HG03565 (cell line): ENCODE results near the gene ATG7.

Experiments
- ATAC-seq: cut with Tn5 transposase; IDR thresholded peaks from one replicate; pipeline ENCODE4 v1.9.1; 2021; ENCODE audit warnings: mild to moderate bottlenecking, moderate library complexity; ENCODE audit not compliant: unreplicated experiment

ATG7 gene

DNA sequence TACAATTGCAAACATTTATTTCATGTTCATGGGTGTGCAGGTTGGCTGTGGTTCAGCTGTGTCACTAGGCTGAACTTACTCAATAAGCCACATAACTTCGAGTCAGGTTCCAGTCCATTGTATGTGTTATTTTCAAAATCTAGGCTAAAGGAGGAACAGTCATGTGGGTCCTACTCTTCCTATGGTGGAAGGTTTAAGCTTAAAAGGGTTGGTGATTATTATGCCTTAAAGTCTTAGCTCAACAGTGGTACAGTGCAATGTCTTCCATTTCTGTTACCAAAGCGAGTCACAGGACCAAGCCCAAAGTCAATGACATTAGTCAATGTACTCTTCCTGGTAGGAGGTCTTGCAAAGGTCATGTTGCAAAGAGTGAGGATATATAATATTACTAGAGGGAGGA is 78.2 kb downstream of the ATG7 start:
- no peak for ATAC-seq

DNA sequence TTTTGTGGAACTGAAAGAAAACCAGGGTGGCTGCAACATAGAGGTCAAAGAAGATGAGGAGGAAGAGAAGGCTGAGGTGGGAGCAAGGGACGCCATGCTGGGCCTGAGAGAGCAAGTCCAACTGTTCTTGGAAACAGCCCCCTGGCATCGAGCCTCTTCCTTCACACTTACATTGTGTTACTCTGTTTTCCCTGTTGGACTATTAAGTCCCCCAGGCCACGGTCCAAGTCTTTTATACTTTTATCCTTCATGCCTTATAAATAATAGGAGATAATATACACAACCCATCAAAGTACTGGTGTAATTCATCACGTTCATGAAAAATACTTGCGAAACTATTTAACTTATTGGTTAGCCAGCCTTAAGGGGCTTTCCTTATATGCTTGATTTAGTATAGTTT is 79.3 kb downstream of the ATG7 start:
- ATAC-seq = no peak

DNA sequence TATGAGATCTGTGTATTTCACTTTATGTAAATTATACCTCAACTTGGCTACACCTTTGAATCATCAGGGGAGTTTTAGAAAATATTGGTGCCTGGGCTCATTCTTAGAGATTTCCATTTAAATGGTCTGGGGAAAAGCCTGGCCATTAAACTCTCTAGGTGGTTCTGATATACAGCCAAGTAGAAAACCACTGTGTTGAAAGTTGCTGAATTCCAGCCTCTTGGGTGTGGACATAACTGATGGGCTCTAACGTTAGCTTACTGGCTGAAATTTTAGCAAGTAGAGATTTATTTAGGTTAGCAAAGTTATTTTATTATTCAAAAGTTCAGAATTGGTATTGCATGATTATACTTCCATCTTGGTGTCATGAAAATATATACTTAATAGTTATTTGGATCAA is 84.1 kb downstream of the ATG7 start:
- no peak for ATAC-seq

DNA sequence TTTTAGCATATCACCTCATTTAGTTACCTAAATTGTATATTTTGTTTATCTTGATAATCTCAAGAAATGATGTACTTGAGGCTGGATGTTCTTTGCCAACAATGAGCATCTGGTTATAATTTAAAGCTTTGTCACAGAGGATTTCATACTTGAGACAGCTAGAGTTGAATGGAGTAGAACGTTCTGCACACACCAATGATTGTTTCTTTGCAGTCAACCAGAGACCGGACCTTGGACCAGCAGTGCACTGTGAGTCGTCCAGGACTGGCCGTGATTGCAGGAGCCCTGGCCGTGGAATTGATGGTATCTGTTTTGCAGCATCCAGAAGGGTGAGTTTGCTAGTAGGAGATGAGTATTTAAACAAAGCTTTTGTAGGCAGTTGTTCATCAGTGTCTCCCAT is 90.4 kb downstream of the ATG7 start:
- no peak for ATAC-seq

DNA sequence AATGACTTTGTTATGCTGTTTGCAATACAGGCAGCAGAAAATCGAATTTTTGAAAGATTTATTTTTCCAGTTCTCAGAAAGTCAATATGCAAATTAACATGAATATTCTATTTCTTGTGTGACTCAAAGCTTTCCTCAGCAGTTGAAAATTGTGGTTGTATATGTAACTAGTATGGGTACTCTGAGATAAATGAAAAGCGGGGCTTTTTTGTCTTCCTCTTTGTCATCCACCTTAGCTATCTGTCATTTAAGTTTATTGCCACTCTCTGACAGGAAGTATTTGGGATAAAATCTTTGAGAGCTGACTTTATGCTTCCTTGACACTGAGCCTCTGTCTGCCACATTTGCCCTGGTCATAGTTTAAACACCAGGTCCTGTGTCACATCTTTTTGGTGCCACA is 91.5 kb downstream of the ATG7 start:
- no peak for ATAC-seq

DNA sequence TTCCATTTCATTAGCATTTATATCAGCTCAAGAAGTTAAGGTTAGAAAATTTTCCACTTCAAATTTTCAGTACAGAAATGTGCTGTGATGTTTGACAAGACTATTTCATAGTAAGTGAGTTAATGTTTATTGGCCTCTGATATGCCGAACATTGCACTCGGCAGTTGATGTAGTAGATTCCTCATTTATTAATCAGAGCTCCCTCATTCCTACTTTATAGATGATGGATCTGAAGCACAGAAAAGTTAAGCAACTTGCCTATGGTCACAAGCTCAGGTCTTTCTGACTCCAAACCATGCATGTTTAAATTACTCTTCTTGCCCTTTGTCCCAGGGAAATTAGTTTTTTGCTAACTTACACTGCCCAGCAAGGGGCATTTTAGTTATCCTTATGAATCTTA is 92.0 kb downstream of the ATG7 start:
- ATAC-seq = no peak

DNA sequence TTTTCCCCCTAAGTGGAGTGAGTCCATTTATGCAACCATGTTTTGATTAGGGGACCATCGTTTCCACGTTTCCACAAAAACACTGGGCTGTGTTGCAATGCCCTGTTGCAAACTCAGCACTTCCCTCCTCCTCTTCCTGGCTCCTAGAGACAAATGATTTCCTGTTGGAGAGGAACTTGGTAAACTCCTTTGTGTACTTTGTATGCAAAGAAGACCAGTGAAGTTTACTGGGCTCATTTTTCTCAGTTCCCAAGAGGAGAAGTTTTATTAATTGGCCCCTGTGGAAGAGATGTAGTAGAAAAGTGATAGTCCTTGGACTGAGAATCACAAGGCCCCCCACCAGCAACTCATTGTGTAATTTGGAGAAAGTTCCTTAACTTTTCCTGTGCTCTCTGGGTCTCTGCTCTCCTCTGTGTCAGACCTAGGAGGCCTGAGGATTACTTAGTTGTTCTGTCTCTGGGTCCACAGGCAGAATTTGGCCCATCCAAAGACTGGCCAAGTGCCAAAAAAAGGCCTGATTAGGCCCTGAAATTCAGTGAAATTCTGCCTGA is 95.0 kb downstream of the ATG7 start:
- ATAC-seq = no peak

DNA sequence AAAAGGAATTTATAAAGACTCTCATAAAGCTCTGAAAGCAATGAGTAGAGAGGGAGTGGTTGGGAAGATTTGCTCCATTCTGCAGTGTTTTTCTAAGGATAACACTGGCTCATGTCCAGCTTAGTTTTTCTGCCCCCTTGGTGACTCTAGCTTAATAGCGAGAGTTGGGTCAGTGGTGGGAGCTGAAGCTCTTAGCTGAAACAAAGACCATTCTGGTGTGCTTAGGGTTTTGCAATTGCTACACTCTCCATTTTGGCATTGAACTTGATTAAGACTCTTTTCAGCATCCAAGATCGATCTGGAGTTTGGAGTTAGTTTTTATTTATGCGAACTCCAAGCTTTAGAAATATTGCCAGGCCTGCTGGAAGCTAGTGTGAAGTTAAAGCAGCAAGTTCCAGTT is 98.0 kb downstream of the ATG7 start:
- no peak for ATAC-seq

DNA sequence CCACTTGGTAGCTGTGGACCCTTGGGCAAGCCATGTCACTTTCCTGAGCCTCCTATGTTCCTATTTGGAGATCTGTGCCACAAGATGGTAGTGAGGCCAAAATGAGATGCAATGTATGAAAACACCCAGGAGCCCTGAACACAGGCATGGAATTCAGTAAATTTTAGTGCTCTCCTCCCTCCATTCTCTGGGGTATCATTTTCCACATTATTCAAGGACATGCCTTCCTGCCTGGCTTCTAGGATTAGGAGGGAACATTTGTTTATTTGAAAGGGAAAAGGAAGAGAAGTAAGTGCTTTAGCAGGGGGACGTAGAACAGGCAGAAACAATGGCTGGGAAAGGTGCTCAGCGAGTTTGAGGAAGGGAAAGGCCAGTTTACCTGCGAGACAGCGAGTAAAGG is 98.8 kb downstream of the ATG7 start:
- no peak for ATAC-seq

DNA sequence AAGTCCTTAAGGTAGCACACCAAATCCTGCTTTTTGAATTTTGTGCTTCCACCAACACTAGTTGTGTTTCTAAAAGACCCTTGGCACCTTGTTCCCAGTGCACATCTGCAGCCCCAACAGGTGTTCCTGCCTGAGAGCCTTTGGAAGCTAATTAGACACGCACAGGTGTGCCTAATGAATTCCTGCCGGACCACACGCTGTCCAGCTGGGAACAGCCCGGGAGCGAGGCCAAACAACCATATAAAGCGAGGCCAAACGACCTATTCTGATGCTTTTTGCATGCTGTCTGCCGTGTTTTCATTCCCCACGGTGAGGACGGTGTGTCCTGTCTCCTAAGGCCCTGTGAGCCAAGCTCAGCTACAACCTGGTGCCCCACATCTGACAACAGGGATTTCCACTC is 99.5 kb downstream of the ATG7 start:
- ATAC-seq = no peak

DNA sequence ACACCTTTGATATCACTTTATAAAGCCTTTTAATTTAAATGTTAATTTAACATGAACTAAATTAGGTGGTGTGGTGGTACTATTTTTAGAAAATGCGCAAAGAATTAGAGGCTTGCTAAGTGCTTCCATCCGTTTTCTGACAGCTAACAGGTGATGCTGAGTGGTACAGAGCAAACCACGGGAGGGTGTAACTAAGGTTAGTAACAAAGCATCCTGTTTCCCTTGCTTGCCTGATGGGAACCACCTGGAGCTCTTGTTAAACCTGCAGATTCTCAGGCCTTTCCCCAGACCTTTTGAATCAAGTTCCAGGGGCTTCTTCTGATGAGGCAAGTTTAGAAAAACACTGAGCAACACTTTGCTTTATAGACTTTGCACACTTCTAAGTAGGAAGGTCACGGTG is 101.0 kb downstream of the ATG7 start:
- no peak for ATAC-seq

DNA sequence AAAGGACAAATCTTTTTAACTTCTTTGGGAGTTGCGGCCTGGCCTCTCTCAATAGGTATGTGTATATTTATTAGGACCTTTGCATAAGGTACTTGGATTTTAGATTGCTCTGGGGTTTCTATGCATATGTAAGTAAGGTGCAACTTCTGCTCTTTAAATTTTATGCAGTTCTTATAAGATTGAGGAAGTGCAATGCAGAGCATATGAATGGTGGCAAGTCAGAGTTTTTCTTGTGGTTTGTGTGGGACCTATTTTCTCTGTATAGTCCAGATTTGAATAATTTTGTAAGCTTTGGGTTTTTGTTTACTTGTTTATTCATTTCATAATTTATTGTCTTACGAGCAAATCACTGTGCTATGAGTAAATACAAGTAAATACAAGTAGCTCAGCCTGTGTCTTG is 101.5 kb downstream of the ATG7 start:
- ATAC-seq = no peak

DNA sequence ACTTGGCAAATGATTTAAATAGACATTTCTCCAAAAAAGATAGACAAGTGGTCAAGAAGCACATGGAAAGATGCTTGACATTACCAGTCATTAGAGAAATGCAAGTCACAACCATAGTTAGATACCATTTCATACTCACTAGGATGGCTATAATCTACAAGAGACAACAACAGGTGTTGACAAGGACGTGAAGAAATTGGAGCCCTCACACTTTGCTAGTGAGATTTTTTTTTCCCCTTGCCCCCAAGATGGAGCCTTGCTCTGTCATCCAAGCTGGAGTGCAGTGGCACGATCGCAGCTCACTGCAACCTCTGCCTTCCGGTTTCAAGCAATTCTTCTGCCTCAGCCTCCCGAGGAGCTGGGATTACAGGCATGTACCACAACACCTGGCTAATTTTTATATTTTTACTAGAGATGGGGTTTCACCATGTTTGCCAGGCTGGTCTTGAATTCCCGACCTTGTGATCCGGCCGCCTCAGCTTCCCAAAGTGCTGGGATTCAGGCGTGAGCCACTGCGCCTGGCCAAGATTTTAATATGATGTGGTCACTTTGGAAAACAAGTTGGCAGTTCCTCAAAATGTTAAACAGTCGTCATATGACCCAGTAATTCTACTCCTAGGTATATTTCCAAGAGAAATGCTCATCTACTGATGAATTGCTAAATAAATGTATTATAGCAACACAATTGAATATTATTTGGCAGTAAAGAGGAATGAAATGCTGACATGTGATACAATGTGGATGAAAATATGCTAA is 103.3 kb downstream of the ATG7 start:
- no peak for ATAC-seq

DNA sequence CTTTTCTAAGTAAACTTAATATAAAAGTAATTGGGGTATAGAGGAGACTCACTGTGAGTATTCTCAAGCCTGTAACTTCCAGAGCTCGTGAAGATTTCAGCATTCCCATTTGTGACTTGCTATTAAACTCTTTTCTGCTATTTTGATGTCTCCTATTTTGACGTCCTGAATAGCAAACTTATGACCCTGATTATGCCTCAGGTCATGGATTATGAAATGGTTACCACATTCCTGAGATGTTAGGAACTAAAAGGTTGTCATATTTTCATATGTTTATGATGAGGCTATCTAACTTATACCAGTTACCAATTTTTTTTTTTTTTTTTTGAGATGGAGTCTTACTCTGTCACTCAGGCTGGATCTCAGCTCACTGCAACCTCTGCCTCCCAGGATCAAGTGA is 105.5 kb downstream of the ATG7 start:
- ATAC-seq = no peak

DNA sequence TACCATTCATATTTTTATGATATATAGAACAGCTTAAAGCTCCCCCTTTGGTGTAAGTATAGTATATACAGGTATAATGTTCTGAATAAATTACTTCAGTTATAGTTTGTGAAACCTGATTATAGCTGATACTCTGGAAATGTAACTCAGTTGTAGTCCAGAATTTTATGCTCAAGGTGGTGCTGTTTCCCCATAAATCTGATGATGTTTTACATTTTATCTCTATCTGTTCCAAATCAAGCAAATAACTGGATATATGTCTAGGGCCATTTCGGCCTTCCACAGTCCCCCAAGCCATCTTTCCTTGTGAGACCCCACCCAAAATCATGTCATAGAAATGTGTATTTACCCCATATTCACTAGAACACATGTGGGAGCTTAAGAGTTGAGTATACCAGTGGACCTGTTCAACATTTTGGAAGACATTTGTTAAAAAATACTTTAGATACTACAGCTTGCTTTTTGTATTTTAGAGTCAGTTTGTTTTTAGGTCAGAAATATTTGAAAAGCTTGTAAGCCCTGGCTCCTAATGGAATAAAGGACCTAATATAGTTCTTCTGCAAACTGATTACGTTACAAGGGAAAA is 107.1 kb downstream of the ATG7 start:
- no peak for ATAC-seq

DNA sequence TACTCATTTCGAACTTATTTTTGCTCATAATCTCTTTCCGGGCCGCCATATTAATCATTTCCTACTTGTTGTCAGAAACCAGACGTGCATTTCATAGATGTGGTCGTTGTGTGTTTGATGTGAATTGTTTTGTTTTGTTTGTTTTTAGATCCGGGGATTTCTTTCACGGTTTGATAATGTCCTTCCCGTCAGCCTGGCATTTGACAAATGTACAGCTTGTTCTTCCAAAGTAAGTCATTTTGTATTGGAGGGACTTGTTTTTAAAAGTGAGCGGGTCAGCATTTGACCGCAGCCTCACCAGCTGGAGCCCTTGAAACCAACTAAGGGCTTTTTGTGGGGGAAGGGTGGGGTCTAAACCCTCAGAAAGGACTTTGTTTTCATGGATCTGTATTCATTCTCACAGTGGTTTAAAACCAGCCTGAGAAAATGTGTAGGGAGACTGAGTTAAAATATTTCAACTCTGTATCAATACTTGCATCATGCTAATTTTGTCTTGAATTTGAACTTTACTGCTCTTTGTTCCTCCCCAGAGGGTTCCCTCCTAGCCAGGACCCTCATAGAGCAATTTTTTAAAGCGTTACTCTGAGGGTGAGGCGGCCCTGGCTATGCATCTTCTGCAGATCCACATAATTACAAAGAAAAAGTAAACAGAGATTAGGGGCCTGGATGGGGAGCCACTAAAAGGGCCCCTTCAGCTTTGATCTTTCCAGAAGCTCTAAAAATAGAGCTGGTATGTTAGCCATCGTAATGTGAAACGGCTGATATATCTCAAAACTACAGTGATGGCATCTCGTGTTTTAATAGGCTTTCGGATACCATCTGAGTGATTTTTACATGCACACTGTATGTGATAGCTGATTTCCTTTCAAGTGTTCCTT is 107.9 kb downstream of the ATG7 start:
- ATAC-seq = no peak

DNA sequence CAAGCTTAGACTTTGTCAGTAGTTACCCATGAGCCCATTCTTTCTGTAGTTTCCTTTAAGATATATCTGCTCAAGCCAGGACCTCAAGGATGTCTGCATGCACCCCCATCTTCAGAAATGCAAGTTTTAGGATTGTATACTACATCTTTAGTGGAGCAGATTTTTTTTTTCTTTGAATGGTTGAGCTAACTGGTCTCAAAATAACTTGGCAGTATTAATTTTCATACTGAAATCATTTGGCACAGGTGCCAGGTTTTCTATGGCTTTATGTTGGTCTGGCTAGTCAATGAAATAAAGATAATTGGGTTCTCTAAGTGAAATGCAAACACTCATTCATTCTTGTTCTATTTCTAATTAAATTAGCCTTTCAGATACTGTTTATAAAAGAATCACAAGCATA is 108.9 kb downstream of the ATG7 start:
- ATAC-seq = no peak

DNA sequence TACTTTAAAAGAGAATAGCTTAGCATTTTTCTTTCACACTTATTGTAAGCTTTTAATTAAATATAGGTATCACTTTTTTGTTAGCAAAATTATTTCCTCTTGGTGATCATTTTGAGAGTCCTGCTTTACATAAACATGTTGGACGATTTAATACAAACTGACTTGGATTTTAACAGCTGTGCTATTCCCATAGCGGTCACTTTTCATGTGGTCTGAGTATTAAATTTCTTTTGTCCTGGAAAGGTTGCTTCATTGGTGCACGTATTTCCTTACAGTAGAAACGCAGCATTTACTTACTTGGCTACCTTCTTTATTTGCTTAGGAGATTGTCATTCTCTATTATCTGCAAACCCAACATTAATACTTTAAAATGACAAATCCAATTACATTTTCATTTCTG is 109.4 kb downstream of the ATG7 start:
- ATAC-seq = no peak

DNA sequence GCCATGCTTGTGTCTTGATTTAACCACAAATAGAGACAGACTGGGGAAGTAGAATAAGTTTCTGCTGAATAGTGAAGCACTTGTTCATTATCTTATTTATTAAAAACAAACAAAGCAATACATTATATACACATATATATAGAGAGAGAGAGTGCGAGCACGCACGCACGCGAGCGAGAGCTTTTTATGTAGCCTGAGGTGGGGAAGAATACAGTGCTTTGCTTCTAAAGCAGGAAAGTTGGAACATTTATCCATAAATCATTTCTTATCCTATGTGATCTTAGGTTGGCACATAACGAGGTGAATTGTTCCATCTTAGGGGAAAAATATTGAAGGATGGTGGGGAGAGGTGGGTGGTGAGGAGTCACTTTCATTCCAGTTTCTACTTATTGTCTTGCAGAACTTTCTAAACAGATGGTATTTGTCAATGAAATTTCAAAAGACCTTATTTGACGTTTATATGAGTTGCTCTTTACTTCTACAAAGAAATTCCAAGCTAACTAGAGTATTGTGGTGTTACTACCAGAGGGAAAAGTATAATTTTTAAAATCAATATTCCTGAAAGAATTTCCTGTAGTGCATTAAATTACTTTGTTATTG is 110.0 kb downstream of the ATG7 start:
- no peak for ATAC-seq

DNA sequence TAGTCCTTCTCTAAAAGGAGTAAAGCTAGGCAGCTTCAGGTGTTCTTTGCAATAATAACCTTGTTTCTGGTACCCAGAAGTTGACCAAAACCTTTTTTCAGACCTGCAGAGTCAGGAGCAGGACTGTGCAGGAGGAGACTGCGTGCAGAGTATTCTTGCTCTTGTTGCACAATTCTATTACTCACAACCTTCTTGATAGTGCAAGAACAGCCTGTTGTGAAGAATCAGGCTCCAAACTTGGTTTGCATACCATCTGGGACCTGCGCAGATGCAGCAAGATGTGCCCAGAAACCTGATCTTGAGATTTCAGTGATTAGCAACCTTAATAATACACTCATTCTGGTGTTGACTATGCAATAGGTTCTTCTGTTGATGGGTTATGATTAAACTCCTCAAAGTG is 111.9 kb downstream of the ATG7 start:
- ATAC-seq = no peak

DNA sequence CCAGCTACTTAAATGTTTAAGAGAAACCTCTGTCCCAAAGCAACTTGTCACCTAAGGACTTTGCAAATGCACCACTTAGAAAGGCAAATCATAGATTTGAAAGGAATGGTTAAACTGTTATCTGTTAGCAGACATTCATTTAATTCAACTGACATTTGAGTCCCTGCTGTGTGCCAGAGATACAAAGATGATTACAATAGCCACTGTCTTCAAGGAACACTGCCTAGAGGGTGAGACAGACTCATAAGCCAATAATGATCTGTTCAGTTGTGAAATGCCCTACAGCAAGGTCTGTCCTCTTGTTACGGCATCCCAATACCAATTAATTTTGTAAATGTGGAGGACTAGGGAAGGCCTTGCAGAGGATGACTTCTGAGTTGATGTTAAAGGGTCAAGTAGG is 113.1 kb downstream of the ATG7 start:
- ATAC-seq = no peak
